Measurements from ENCODE around the gene ZAR1L. TPM values are rescaled to one million over a fixed set of nuclear protein-coding genes. Genes with fewer than 3 reads are reported as not detected.

Gene ZAR1L
- total and polyA plus RNA-seq, 9 of the 15 experiments (the other 6 are each of a cell fraction or from before 2014, with no cell fraction given) = not detected

- WGBS (ENCODE audit: insufficient coverage, low coverage, missing lambda C conversion rate) = 64% methylated on average over 1 of the region's 1 CpG
- Histone ChIP-seq H3K27ac (ENCODE audit: extremely low read depth, low read depth, low read length) (no peak overlapping the region), H3K27me3 (ENCODE audit: control insufficient read depth in 2 of 2, insufficient read depth in 2 of 2, low read length in 2 of 2) (peaks cover 5 to 6% of the 10 kb centered on the region in 2 experiments; a peak in 3 of 5 replicates), H3K9me3 (replicated peaks; ENCODE audit: control insufficient read depth, insufficient read depth, low read depth, low read length) (no peaks in the 10 kb centered on the region), H3K4me3 (no peak overlapping the region), H3K4me1 (replicated peaks in 1 of 2; ENCODE audit: control insufficient read depth in 2 of 2, insufficient read depth in 2 of 2, low read length in 2 of 2) (peaks cover 0 to 4% of the 10 kb centered on the region in 2 experiments; a peak in 3 of 5 replicates), H3K79me2 (ENCODE audit: control insufficient read depth, insufficient read depth, low read length) (no peaks in the 10 kb centered on the region), H3K9me1 (ENCODE audit: control insufficient read depth, insufficient read depth, low read length) (no peaks in the 10 kb centered on the region), H3K36me3 (ENCODE audit: control insufficient read depth, insufficient read depth, low read length) (no peaks in the 10 kb centered on the region), H2AFZ (ENCODE audit: low read depth, low read length) (no peak overlapping the region), H3K9ac (ENCODE audit: insufficient read depth in 1 of 2, low read depth in 2 of 2, low read length in 2 of 2) (no peak overlapping the region), H4K20me1 (replicated peaks; ENCODE audit: control insufficient read depth, insufficient read depth, low read length) (no peaks in the 10 kb centered on the region), H3K4me2 (ENCODE audit: insufficient read depth, low read length) (no peak overlapping the region)
- no peak for DNase-seq (ENCODE audit: extremely low read depth in 1 of 4, low spot score in 3 of 4)
- intact Hi-C loops (cut with micrococcal nuclease) = no loop called here
- BruUV-seq (replicated peaks) = no TSS peak
- TF ChIP-seq CTCF (IDR thresholded peaks at IDR 0.05 in 2 of 3, conservative IDR thresholded peaks at IDR 0.05 in 1 of 3; ENCODE audit: insufficient read depth in 2 of 3, low read depth in 1 of 3, low read length in 3 of 3) (peak in 2 of 3 experiments; percentile 12 to 38; a peak in 2 of 6 replicates), FOXJ3 (CRISPR knock-in tag; IDR thresholded peaks at IDR 0.05) (no peak)
- in situ Hi-C loops (cut with MboI) = no loop called here
- ATAC-seq = peak; percentile 63; the same call in 2 of the 3 replicates
- ChIA-PET POLR2A (no interaction called here), CTCF (ENCODE audit: low intra/inter-chr PET ratio) (no interaction called here)
- FAIRE-seq = no peak
Observed at GRCh38 chr13:32259116-32259515, 56.0 kb downstream of the ZAR1L start.

- no peak for FAIRE-seq
- H3K27ac ChIP-seq (ENCODE audit: extremely low read depth, low read depth, low read length) = no peak overlapping the region
- no peak for TF ChIP-seq BCL6 (CRISPR knock-in tag; IDR thresholded peaks at IDR 0.05)
- no peak for TF ChIP-seq ELK3 (CRISPR knock-in tag; IDR thresholded peaks at IDR 0.05)
- TF ChIP-seq ZNF655 (CRISPR knock-in tag; IDR thresholded peaks at IDR 0.05) = no peak
- no peak for TF ChIP-seq AFF1 (IDR thresholded peaks at IDR 0.05; ENCODE audit: low read depth in 1 of 2, partially characterized antibody in 2 of 2)
- no peak for TF ChIP-seq HEY1 (CRISPR knock-in tag; IDR thresholded peaks at IDR 0.05; ENCODE audit: borderline replicate concordance)
Observed at GRCh38 chr13:32257649-32258048, 57.5 kb downstream of the ZAR1L start.

More at GRCh38 chr13:32257649-32258048, 57.5 kb downstream of the ZAR1L start:
- H3K4me3 ChIP-seq = no peak overlapping the region
- POLR2A ChIA-PET = no interaction called here
- no peak overlapping the region for H3K4me2 ChIP-seq (ENCODE audit: insufficient read depth, low read length)
- peaks cover 5 to 6% of the 10 kb centered on the region in 2 experiments; a peak in 3 of 5 replicates for H3K27me3 ChIP-seq (ENCODE audit: control insufficient read depth in 2 of 2, insufficient read depth in 2 of 2, low read length in 2 of 2)
- no peaks in the 10 kb centered on the region for H3K9me3 ChIP-seq (replicated peaks; ENCODE audit: control insufficient read depth, insufficient read depth, low read depth, low read length)
- H3K36me3 ChIP-seq (ENCODE audit: control insufficient read depth, insufficient read depth, low read length) = no peaks in the 10 kb centered on the region
- no peaks in the 10 kb centered on the region for H3K9me1 ChIP-seq (ENCODE audit: control insufficient read depth, insufficient read depth, low read length)
- in situ Hi-C loops (cut with MboI) (no loop called here), intact Hi-C loops (cut with micrococcal nuclease) (no loop called here)
- H3K4me1 ChIP-seq (replicated peaks in 1 of 2; ENCODE audit: control insufficient read depth in 2 of 2, insufficient read depth in 2 of 2, low read length in 2 of 2) = peaks cover 0 to 4% of the 10 kb centered on the region in 2 experiments; a peak in 3 of 5 replicates
- no peak overlapping the region for H3K9ac ChIP-seq (ENCODE audit: insufficient read depth in 1 of 2, low read depth in 2 of 2, low read length in 2 of 2)
- ATAC-seq (no peak), DNase-seq (ENCODE audit: extremely low read depth in 1 of 4, low spot score in 3 of 4) (no peak)
- H4K20me1 ChIP-seq (replicated peaks; ENCODE audit: control insufficient read depth, insufficient read depth, low read length) = no peaks in the 10 kb centered on the region
- no peaks in the 10 kb centered on the region for H3K79me2 ChIP-seq (ENCODE audit: control insufficient read depth, insufficient read depth, low read length)
- CTCF ChIA-PET (ENCODE audit: low intra/inter-chr PET ratio) = no interaction called here
- H2AFZ ChIP-seq (ENCODE audit: low read depth, low read length) = no peak overlapping the region
- no TSS peak for BruUV-seq (replicated peaks)

Measured in K562 (cell line).